ENCODE results near the gene ATP9A. TPM values are rescaled to one million over a fixed set of nuclear protein-coding genes. Genes with fewer than 3 reads are reported as not detected.

The ATP9A gene
- total RNA-seq, 1 experiment from 2014 or later, result 12.1 TPM

DNA sequence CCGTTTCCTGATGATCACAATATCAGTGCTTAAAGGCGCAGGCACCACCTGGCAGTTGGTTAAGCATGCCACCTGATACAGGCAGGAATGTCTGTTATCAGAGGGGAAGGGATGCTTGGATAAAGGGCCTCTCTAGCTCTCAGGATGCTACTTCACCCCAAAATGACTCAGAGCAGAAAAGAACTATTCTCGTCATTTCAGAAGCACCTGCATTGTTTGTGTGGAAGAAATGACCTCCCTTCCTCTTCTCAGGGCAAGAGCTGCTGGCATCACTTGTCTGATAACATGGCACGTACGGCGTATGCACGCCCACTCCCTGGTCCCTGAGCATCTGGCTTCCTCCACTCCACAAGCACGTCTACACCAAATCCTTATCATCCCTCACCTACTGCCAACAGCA, 47.3 kb downstream of the ATP9A start:
- no peaks in the 10 kb centered on the region for H3K79me1 ChIP-seq (ENCODE audit: insufficient read depth, low read depth, low read length, poor library complexity, severe bottlenecking)
- no peak overlapping the region for H2BK12ac ChIP-seq (ENCODE audit: insufficient read length, low read depth, low read length)
- no peak overlapping the region for H4K8ac ChIP-seq (replicated peaks; ENCODE audit: insufficient read length, low read depth, low read length)
- H3K27me3 ChIP-seq (ENCODE audit: insufficient read depth, low read length), result no peaks in the 10 kb centered on the region
- H3K4me2 ChIP-seq (ENCODE audit: insufficient read depth, insufficient read length, low read length), result no peak overlapping the region
- H4K5ac ChIP-seq (ENCODE audit: insufficient read length, low read depth, low read length), result no peak overlapping the region
- H3K79me2 ChIP-seq (ENCODE audit: insufficient read depth, low read length), result no peaks in the 10 kb centered on the region
- no peak overlapping the region for H3K4me3 Mint-ChIP-seq
- H2BK20ac ChIP-seq (ENCODE audit: low read depth, low read length, poor library complexity, severe bottlenecking), result no peak overlapping the region
- no peaks in the 10 kb centered on the region for H3K9me3 Mint-ChIP-seq
- no peak overlapping the region for H3T11ph ChIP-seq (ENCODE audit: low read length)
- H3K27ac ChIP-seq (ENCODE audit: insufficient read length, low read depth, low read length), result no peak overlapping the region
- no peak overlapping the region for H3K4ac ChIP-seq (ENCODE audit: low read depth, low read length)
- H2AFZ ChIP-seq (ENCODE audit: low read length), result no peak overlapping the region
- H3K4me1 ChIP-seq (ENCODE audit: insufficient read depth, low read length), result no peaks in the 10 kb centered on the region
- H2BK15ac ChIP-seq (ENCODE audit: low read depth, low read length), result no peak overlapping the region
- H3K9me3 ChIP-seq (ENCODE audit: control insufficient read depth, low read depth, low read length), result no peaks in the 10 kb centered on the region
- no peak overlapping the region for H2BK5ac ChIP-seq (ENCODE audit: insufficient read length, low read length)
- H3K36me3 Mint-ChIP-seq (ENCODE audit: insufficient read depth in 1 of 3, low read depth in 3 of 3), result peaks cover 2 to 9% (median 4%) of the 10 kb centered on the region in 3 experiments; a peak in 3 of 7 replicates
- no peak overlapping the region for H3K23ac ChIP-seq (ENCODE audit: insufficient read length, low read depth, low read length)
- no CpG with 5 or more reads among the region's 8 CpGs for WGBS (ENCODE audit: extremely low coverage, insufficient read length, low lambda C conversion rate)
- H4K91ac ChIP-seq (ENCODE audit: insufficient read length, low read depth, low read length), result no peak overlapping the region
- H4K20me1 ChIP-seq (ENCODE audit: control insufficient read depth, insufficient read depth, insufficient read length), result no peaks in the 10 kb centered on the region
- no peak overlapping the region for H2BK120ac ChIP-seq (ENCODE audit: low read depth, low read length, poor library complexity, severe bottlenecking)
- peaks cover 7 to 10% of the 10 kb centered on the region in 2 experiments for H3K4me1 Mint-ChIP-seq
- no peak overlapping the region for H3K9ac ChIP-seq (ENCODE audit: extremely low read depth, insufficient read length, low read length)
- H3K14ac ChIP-seq (ENCODE audit: insufficient read depth, low read length), result no peak overlapping the region
- no peaks in the 10 kb centered on the region for H3K27me3 Mint-ChIP-seq (ENCODE audit: low read depth)
- H3K27ac Mint-ChIP-seq, result peak overlapping the region in 1 of 3 experiments; percentile 75; a peak in 1 of 7 replicates
- H2AK5ac ChIP-seq (ENCODE audit: insufficient read length, low read length), result no peak overlapping the region
- H3K23me2 ChIP-seq (ENCODE audit: insufficient read length, low read depth, low read length, poor library complexity, severe bottlenecking), result no peaks in the 10 kb centered on the region
- no peak for DNase-seq
- no peak overlapping the region for H3K18ac ChIP-seq (ENCODE audit: insufficient read length, low read depth, low read length)
- no peak for TF ChIP-seq CTCF (conservative IDR thresholded peaks at IDR 0.05)
- H3K56ac ChIP-seq (ENCODE audit: insufficient read length, low read depth, low read length), result no peak overlapping the region

All from H9 (cell line).